ENCODE results near the gene TCL1A.

- TF ChIP-seq EZH2 (IDR thresholded peaks at IDR 0.05; ENCODE audit: low read length) = no peak
- no peak for TF ChIP-seq CTCF (optimal IDR thresholded peaks at IDR 0.05 in 1 of 3, IDR thresholded peaks at IDR 0.05 in 1 of 3, conservative IDR thresholded peaks at IDR 0.05 in 1 of 3; ENCODE audit: extremely low read depth in 1 of 3, insufficient read depth in 2 of 3, low read length in 3 of 3)
Measured at GRCh38 chr14:95695051-95695450, 18.9 kb downstream of the TCL1A start.

Data from keratinocyte (primary cell).